NOMO-1 treated with DMSO at 0.1 percent for 48 hours (cell line): Measurements from ENCODE around the gene MYO9B.

ENCODE experiments used
- DNase-seq: peaks from one replicate; lab custom pipeline; 2025; ENCODE audit not compliant: unreplicated experiment; lab: John Stamatoyannopoulos, UW

Gene MYO9B, protein sequence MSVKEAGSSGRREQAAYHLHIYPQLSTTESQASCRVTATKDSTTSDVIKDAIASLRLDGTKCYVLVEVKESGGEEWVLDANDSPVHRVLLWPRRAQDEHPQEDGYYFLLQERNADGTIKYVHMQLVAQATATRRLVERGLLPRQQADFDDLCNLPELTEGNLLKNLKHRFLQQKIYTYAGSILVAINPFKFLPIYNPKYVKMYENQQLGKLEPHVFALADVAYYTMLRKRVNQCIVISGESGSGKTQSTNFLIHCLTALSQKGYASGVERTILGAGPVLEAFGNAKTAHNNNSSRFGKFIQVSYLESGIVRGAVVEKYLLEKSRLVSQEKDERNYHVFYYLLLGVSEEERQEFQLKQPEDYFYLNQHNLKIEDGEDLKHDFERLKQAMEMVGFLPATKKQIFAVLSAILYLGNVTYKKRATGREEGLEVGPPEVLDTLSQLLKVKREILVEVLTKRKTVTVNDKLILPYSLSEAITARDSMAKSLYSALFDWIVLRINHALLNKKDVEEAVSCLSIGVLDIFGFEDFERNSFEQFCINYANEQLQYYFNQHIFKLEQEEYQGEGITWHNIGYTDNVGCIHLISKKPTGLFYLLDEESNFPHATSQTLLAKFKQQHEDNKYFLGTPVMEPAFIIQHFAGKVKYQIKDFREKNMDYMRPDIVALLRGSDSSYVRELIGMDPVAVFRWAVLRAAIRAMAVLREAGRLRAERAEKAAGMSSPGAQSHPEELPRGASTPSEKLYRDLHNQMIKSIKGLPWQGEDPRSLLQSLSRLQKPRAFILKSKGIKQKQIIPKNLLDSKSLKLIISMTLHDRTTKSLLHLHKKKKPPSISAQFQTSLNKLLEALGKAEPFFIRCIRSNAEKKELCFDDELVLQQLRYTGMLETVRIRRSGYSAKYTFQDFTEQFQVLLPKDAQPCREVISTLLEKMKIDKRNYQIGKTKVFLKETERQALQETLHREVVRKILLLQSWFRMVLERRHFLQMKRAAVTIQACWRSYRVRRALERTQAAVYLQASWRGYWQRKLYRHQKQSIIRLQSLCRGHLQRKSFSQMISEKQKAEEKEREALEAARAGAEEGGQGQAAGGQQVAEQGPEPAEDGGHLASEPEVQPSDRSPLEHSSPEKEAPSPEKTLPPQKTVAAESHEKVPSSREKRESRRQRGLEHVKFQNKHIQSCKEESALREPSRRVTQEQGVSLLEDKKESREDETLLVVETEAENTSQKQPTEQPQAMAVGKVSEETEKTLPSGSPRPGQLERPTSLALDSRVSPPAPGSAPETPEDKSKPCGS (N-terminal part only)

DNA sequence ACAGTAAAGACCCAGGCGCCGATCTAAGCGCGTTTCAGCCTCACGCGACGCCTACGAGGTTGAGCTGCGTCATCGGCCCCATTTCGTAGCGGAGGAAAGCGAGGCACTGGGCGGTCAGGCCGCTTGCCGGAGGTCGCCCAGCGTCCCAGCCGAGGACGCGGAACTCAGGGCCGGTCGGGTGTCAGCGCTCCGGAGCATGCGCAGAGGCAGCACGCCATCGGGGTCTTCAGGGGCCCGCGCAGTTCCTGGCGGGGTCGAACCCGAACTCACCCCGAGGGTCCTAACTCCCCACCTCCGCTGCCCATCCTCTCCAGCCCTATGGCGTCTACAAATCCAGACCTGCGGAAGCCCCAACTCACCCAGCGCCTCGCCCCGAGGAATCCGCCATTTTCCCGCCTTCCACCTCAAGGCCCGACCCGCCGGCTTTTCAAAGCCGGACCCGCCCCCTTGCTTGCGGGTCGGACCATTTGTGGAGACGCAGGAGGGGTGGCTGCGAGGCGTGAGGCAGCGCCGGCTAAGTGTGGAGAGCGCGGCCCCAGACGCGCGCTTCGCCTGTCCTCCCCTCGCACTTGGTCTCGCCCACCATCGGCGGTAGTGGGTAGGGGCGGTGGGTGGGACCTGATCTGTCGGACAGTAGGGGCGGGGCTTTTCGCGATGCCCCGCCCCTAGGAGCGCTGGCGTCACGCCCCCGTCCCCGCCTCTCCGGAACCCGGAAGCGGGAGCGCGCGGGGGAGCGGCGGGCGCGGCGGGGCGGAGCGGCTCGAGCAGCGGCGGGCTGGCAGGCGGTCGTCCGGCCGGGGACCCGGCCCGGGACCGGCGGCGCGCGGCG is at the start of gene MYO9B, which contains the start of gene HAUS8:
TSS of gene MYO9B (plus strand) at position 743 of the 829 bp plus-strand sequence. CDS start 25,941 bp downstream, outside the sequence.
TSS of gene HAUS8 (minus strand) at position 418 of the 829 bp plus-strand sequence. CDS start at position 388, 30 bp downstream.
- DNase-seq, result peak; percentile 97

DNA sequence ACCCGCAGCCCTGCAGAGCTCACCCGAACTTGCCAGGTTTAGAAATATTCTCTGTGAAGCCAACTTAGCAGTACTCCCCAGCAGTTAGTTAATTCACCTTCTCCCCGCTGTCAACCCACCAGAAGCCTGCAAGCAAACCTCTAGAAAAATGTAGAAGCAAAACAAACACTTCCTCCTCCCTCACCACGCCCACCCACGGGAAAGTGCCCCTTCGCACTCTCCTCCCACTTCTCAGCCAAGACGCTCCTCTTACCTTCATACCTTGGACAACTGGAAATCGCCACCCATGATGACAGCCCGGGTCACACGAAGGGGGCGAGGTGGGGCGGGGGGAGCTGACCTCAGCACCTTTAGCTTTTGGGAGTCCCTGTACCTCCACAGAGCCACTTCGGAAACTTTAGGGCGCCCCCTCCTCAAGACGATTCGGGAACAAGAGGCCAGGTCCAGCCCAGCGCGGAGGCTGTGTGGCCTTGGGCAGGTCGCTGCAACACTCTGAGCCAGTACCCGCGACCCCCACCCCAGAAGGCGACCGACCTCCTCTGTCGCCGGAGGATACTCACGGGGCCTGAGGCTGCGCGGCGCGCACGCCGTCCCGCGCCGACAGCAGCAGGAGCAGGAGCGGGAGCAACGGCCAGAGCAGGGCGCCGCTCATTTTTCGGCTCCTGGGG is 49.5 kb upstream of the MYO9B start:
- DNase-seq, result peak; percentile 76

- no peak for DNase-seq
Observed at GRCh38 chr19:17026706-17027534, 48.7 kb upstream of the MYO9B start, which contains the start of gene CPAMD8. Gene CPAMD8, minus strand, starts transcription at chr19:17026810. Its CDS starts 168 bp downstream, at chr19:17026642.

GRCh38 chr19:17027535-17027975 is 48.0 kb upstream of the MYO9B start:
- no peak for DNase-seq

- no peak for DNase-seq
Observed at GRCh38 chr19:17031741-17032140, 43.8 kb upstream of the MYO9B start.

DNA sequence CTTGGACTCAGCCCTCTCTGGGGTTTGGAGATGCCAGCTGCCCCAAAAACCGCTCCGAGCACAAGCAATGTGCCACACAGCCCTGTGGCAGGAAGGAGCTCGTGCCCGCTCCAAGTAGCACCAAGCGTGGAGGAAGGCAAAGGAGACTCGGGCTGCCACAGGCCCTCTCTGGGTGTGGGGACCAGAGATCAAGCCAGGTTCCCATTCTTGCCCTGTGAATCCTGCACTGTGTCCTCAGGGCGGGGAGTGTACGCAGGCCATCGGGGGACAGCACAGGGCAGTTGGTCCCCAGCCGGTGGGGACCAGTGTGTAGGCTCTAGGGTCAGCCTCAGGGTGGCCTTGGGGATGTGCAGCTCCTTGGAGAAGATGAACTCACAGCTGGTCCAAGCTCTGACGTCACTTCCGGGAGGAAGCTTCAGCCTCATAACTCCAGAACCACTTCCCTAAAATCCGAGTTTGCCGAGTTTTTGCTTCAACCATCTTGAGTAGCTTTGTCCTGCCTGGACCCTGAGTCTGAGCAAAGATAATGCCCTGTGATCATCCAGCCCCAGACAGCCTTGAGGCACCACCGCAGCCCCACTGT is 39.6 kb upstream of the MYO9B start:
- DNase-seq, result peak; percentile 75

GRCh38 chr19:17036640-17037039 is 38.9 kb upstream of the MYO9B start:
- no peak for DNase-seq

GRCh38 chr19:17037184-17037583 is 38.4 kb upstream of the MYO9B start:
- DNase-seq, result no peak

GRCh38 chr19:17037966-17038500 is 37.5 kb upstream of the MYO9B start:
- no peak for DNase-seq

DNA sequence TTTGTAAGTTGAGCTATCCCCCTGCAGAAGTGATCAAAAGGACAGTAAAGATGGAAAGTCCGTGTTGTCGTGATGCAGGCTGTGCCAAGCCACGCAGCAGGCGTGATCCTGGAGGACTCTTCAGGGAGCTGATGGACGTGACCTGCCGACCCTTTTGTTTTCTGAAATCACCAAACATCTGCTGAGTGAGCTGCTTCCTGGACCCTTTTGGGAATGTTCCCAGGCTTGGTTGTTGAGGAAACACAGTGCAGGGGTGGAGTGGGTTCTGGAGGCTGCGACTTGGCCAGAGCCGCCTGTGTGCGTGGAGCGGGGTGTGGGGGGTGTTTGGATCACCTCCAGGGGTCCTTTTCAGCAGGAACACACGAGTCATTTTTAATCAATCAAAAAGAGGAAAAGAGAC is 33.6 kb upstream of the MYO9B start:
- no peak for DNase-seq

GRCh38 chr19:17043744-17044143 is 31.8 kb upstream of the MYO9B start:
- no peak for DNase-seq

- no peak for DNase-seq
Observed at GRCh38 chr19:17045907-17046502, 29.6 kb upstream of the MYO9B start.

- no peak for DNase-seq
Observed at GRCh38 chr19:17048885-17049453, 26.6 kb upstream of the MYO9B start.

DNA sequence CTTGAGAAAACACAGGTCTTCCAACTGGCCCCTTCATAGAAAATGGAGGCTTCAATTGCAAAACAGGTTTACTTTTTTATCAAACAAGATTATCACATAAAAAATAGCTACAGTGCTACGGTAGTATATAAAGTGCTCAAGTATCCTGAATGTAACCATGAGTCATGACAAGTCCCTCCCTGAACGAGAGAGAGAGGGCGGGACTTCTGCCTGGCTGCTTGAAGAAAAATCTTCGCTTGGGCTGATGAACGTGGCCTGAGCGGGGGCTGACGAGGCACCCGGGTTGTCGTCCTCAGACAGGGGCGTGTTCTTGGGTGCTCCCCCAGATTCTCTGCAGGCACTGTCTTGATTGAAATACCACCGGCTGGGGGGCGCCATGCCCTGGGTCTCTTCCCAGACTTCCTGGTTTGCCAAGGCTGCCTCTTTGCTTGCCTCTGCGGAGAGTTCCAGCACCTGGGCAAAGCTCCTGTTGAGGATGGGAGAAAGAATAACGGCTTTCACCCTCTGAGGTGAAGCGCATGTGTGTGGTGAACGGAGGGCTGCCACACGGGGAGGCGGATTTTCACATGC is 25.8 kb upstream of the MYO9B start:
- DNase-seq, result no peak

- DNase-seq, result peak; percentile 3
Observed at GRCh38 chr19:17052439-17052838, 23.1 kb upstream of the MYO9B start.

DNA sequence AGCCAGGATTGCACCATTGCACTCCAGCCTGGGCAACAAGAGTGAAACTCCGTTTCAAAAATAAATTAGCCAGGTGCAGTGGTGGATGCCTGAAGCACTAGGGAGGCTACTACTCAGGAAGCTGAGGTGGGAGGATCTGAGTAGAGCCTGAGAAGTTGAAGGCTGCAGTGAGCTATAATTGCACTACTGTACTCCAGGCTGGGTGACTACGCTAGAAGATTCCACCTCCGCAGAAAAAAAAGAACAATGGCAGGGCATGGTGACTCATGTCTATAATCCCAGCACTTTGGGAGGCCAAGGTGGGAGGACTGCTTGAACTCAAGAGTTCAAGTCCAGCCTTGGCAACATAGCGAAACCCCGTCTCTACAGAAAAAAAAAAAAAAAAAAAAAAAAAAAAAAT is 20.8 kb upstream of the MYO9B start:
- no peak for DNase-seq

DNA sequence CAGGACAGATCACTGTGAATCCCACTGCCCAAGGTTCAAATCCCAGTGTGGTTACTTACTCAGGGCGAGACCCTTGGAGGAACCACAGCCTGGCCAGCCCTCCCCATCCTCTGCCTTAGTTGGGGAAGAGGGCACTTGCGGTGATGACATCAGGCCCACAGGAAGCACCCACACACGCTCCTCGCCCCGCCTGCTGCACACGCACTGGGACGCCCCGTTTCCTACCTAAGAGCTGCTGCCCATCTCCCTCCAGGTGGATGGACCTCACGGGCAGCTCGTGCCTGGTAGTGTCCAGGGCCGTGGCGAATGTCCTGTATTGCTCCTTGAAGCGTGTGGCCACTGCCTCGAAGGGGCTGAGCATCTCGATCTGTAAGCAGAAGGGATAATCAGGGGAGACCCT is 19.9 kb upstream of the MYO9B start:
- no peak for DNase-seq
